Hepatocyte (in vitro differentiated cells): ENCODE data around the gene IL17RD. TPM values are rescaled to one million over a fixed set of nuclear protein-coding genes. Genes with fewer than 3 reads are reported as not detected.
"Not testable (repeated sequence)": the region's sequence is repeated elsewhere in the genome, so short reads cannot be mapped to it uniquely, and the experiment has no call there.

Experiments used
- DNase-seq: peaks from one replicate; pipeline ENCODE4 v3.0.0-alpha.2; 2016; ENCODE audit warnings: low spot score
- H2AFZ ChIP-seq: fragments of 200-600 bp; sonication (generic); 2 replicates; pipeline ENCODE4 v1.6.0; 2016; ENCODE audit warnings: antibody characterized with exemption, mild to moderate bottlenecking
- H3K27ac ChIP-seq: fragments of 200-600 bp; sonication (generic); 2 replicates; pipeline ENCODE4 v1.5.1; 2016; ENCODE audit warnings: mild to moderate bottlenecking
- H3K27me3 ChIP-seq: fragments of 200-600 bp; sonication (generic); 2 replicates; pipeline ENCODE4 v1.6.1; 2016
- H3K36me3 ChIP-seq: fragments of 200-600 bp; sonication (generic); replicated peaks from 2 replicates; pipeline ENCODE4 v1.5.1; 2016; ENCODE audit warnings: low read depth; ENCODE audit not compliant: insufficient read depth
- H3K4me1 ChIP-seq: fragments of 200-600 bp; sonication (generic); 2 replicates; pipeline ENCODE4 v1.5.1; 2016; ENCODE audit warnings: mild to moderate bottlenecking, moderate library complexity; ENCODE audit not compliant: insufficient read depth
- H3K4me2 ChIP-seq: fragments of 200-600 bp; sonication (generic); 2 replicates; pipeline ENCODE4 v1.6.0; 2016
- H3K4me3 ChIP-seq: fragments of 200-600 bp; sonication (generic); 2 replicates; pipeline ENCODE4 v1.5.1; 2016; ENCODE audit warnings: mild to moderate bottlenecking
- H3K79me2 ChIP-seq: fragments of 200-600 bp; sonication (generic); 2 replicates; pipeline ENCODE4 v1.6.0; 2017; ENCODE audit warnings: mild to moderate bottlenecking
- H3K9me2 ChIP-seq: fragments of 200-600 bp; sonication (generic); replicated peaks from 2 replicates; pipeline ENCODE4 v1.6.0; 2017; ENCODE audit warnings: mild to moderate bottlenecking; ENCODE audit not compliant: insufficient read depth
- H3K9me3 ChIP-seq: fragments of 200-600 bp; sonication (generic); 2 replicates; pipeline ENCODE4 v1.5.1; 2016; ENCODE audit warnings: low read depth, mild to moderate bottlenecking
- H4K20me1 ChIP-seq: fragments of 200-600 bp; sonication (generic); 2 replicates; pipeline ENCODE4 v1.6.0; 2016; ENCODE audit warnings: mild to moderate bottlenecking; ENCODE audit not compliant: insufficient read depth, poor library complexity, severe bottlenecking
- CTCF ChIP-seq: fragments of 200-600 bp; sonication (generic); IDR thresholded peaks from 2 replicates; pipeline ENCODE4 v1.5.1; 2016; ENCODE audit warnings: antibody characterized with exemption, mild to moderate bottlenecking; ENCODE audit not compliant: poor library complexity
- EZH2 ChIP-seq: fragments of 200-600 bp; sonication (generic); IDR thresholded peaks from 2 replicates; pipeline ENCODE4 v1.6.1; 2016; ENCODE audit warnings: antibody characterized with exemption, mild to moderate bottlenecking, borderline replicate concordance
- EZH2phosphoT487 ChIP-seq: fragments of 200-600 bp; sonication (generic); IDR thresholded peaks from one replicate; pipeline ENCODE4 v1.6.1; 2018; ENCODE audit warnings: antibody characterized with exemption, mild to moderate bottlenecking, low read depth, moderate library complexity; ENCODE audit not compliant: unreplicated experiment, severe bottlenecking
- WGBS: methylation state at CpG from one replicate; pipeline ENCODE4 v1.1.6; 2016; ENCODE audit warnings: low lambda C conversion rate; ENCODE audit errors: missing lambda C conversion rate; 5-methylcytosine and 5-hydroxymethylcytosine counted together
- polyA plus RNA-seq: library from polyadenylated mRNA; unstranded; fragments of >200 nt; fragmentation: Nextera tagmentation; extraction: Ambion mirVana; gene quantifications from 2 replicates; pipeline ENCODE4 v1.2.1, GENCODE V29; 2016
- total RNA-seq: library from RNA; depleted of rRNA; stranded (reverse); fragments of >200 nt; gene quantifications from 2 replicates; pipeline ENCODE4 v1.2.3, GENCODE V29; 2014

IL17RD gene
- total and polyA plus RNA-seq, 2 experiments from 2014 or later, result 1.7 to 6.2 TPM

GRCh38 chr3:57087361-57088092, 77.6 kb downstream of the IL17RD start:
- no peaks in the 10 kb centered on the region for H3K36me3 ChIP-seq
- no peaks in the 10 kb centered on the region for H4K20me1 ChIP-seq
- no peaks in the 10 kb centered on the region for H3K9me2 ChIP-seq
- H3K4me1 ChIP-seq, result no peaks in the 10 kb centered on the region
- no peak overlapping the region for H3K27ac ChIP-seq
- no peak overlapping the region for H3K4me3 ChIP-seq
- H3K27me3 ChIP-seq, result no peaks in the 10 kb centered on the region
- H3K79me2 ChIP-seq, result no peaks in the 10 kb centered on the region
- no peak for TF ChIP-seq EZH2
- no peak for TF ChIP-seq CTCF
- no peak for TF ChIP-seq EZH2phosphoT487
- no peak overlapping the region for H3K4me2 ChIP-seq
- H3K9me3 ChIP-seq, result no peaks in the 10 kb centered on the region
- H2AFZ ChIP-seq, result no peak overlapping the region
- WGBS, result 100% methylated on average over 1 of the region's 1 CpG
- DNase-seq, result no peak

- H3K4me3 ChIP-seq, result no peak overlapping the region
- no peak overlapping the region for H3K4me2 ChIP-seq
- H3K9me2 ChIP-seq, result no peaks in the 10 kb centered on the region
- no peak overlapping the region for H3K27ac ChIP-seq
- no peaks in the 10 kb centered on the region for H4K20me1 ChIP-seq
- TF ChIP-seq CTCF, result no peak
- TF ChIP-seq EZH2phosphoT487, result no peak
- TF ChIP-seq EZH2, result no peak
- no peaks in the 10 kb centered on the region for H3K36me3 ChIP-seq
- H3K9me3 ChIP-seq, result no peaks in the 10 kb centered on the region
- DNase-seq, result no peak
- H3K4me1 ChIP-seq, result no peaks in the 10 kb centered on the region
- no peaks in the 10 kb centered on the region for H3K79me2 ChIP-seq
- no peaks in the 10 kb centered on the region for H3K27me3 ChIP-seq
- no peak overlapping the region for H2AFZ ChIP-seq
Measured at GRCh38 chr3:57086201-57086600, 79.0 kb downstream of the IL17RD start.

DNA sequence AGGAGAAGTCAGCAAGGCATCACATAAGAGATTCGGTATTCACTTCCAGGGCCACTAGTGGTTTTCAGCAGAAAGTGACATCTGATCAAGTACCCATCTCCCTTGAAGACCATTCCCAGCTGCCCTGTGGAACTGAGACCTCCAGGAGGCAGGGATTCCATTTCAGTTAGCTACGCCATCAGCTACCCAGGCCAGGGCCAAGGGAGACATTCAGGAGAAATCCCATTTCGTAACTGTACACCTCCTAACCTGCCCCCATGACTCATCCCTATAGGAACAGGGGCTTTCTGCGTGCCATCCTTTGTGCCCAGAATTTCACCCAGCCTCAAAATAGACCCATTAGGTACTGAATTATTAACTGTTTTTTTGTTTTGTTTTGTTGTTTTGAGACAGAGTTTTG, 79.9 kb downstream of the IL17RD start:
- H3K36me3 ChIP-seq, result no peaks in the 10 kb centered on the region
- H3K9me2 ChIP-seq, result no peaks in the 10 kb centered on the region
- H3K27me3 ChIP-seq, result no peaks in the 10 kb centered on the region
- over 99% methylated on average over 4 of the region's 4 CpGs for WGBS
- no peaks in the 10 kb centered on the region for H3K4me1 ChIP-seq
- no peaks in the 10 kb centered on the region for H3K9me3 ChIP-seq
- no peak overlapping the region for H3K4me3 ChIP-seq
- TF ChIP-seq EZH2phosphoT487, result no peak
- TF ChIP-seq EZH2, result no peak
- no peak for TF ChIP-seq CTCF
- DNase-seq, result no peak
- H4K20me1 ChIP-seq, result no peaks in the 10 kb centered on the region
- H3K4me2 ChIP-seq, result no peak overlapping the region
- H3K79me2 ChIP-seq, result no peaks in the 10 kb centered on the region
- H2AFZ ChIP-seq, result no peak overlapping the region
- H3K27ac ChIP-seq, result no peak overlapping the region

DNA sequence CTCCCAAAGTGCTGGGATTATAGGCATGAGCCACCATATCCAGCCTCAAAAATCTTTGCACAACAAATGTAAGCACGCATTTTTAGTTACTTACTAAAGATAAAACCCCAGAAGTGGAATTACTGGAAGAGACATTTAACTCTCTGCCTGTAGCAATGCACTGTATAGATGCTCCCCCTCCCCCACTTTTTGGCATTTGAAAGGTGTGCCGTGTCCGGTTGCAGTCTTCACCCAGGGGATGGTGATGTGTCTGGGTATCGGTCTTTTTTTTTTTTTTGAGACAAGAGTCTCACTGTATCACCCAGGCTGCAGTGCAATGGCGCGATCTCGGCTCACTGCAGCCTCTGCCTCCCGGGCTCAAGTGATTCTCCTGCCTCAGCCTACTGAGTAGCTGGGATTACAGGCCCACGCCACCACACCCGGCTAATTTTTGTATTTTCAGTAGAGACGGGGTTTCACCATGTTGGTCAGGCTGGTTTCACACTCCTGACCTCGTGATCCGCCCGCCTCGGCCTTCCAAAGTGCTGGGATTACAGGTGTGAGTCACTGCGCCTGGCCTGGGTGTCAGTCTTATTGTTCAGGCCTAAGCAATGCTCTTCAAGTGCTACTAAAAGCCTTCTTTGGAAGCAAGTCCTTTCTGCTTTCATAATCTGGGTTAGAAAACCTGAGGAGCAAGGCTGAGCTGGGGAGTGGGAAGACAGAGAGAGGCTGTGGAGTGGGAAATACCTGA, 81.7 kb downstream of the IL17RD start:
- H3K27me3 ChIP-seq, H3K4me1 ChIP-seq, H3K27ac ChIP-seq, H3K36me3 ChIP-seq, H3K4me3 ChIP-seq, DNase-seq, H3K79me2 ChIP-seq, H3K9me3 ChIP-seq, H3K9me2 ChIP-seq, H2AFZ ChIP-seq, H4K20me1 ChIP-seq, H3K4me2 ChIP-seq: not testable (repeated sequence)
- 85% methylated on average over 16 of the region's 16 CpGs for WGBS
